Loucy (cell line): ENCODE data around the gene ALG1L2.
"Not testable (repeated sequence)": the region's sequence is repeated elsewhere in the genome, so short reads cannot be mapped to it uniquely, and the experiment has no call there.

ENCODE experiments used
- H2AFZ ChIP-seq: fragments of 200-600 bp; sonication (generic); 2 replicates; pipeline ENCODE4 v1.6.0; 2016; ENCODE audit warnings: antibody characterized with exemption, mild to moderate bottlenecking, low read length, moderate library complexity
- H3F3A ChIP-seq: fragments of 200-600 bp; 2 replicates; pipeline ENCODE4 v1.6.0; 2016; ENCODE audit warnings: antibody characterized with exemption, low read depth, mild to moderate bottlenecking
- H3K27me3 ChIP-seq: fragments of 200-600 bp; sonication (generic); 2 replicates; pipeline ENCODE4 v1.6.1; 2014; ENCODE audit warnings: low read length, mild to moderate bottlenecking; ENCODE audit not compliant: insufficient read depth, poor library complexity, severe bottlenecking
- H3K36me3 ChIP-seq: fragments of 200-600 bp; sonication (generic); 2 replicates; pipeline ENCODE4 v1.6.1; 2016; ENCODE audit warnings: low read length; ENCODE audit not compliant: insufficient read depth
- H3K4me1 ChIP-seq: fragments of 200-600 bp; sonication (generic); 2 replicates; pipeline ENCODE4 v1.5.1; 2014; ENCODE audit warnings: low read length, mild to moderate bottlenecking; ENCODE audit not compliant: insufficient read depth, poor library complexity, severe bottlenecking
- H3K4me2 ChIP-seq: fragments of 200-600 bp; sonication (generic); 2 replicates; pipeline ENCODE4 v1.6.0; 2014; ENCODE audit warnings: antibody characterized with exemption, low read length, low read depth, mild to moderate bottlenecking; ENCODE audit not compliant: poor library complexity, severe bottlenecking
- H3K4me3 ChIP-seq: fragments of 200-600 bp; sonication (generic); 2 replicates; pipeline ENCODE4 v1.5.1; 2014; ENCODE audit warnings: low read length, mild to moderate bottlenecking, mixed read lengths; ENCODE audit not compliant: poor library complexity, severe bottlenecking
- H3K79me2 ChIP-seq: fragments of 200-600 bp; sonication (generic); 2 replicates; pipeline ENCODE4 v1.6.1; 2014; ENCODE audit warnings: low read length; ENCODE audit not compliant: insufficient read depth
- H3K9ac ChIP-seq: fragments of 200-600 bp; sonication (generic); 2 replicates; pipeline ENCODE4 v1.6.0; 2014; ENCODE audit warnings: mild to moderate bottlenecking, low read depth, low read length, moderate library complexity; ENCODE audit not compliant: poor library complexity, severe bottlenecking
- H3K9me2 ChIP-seq: fragments of 200-600 bp; sonication (generic); replicated peaks from 2 replicates; pipeline ENCODE4 v1.6.1; 2016; ENCODE audit warnings: low read depth, low read length, mixed read lengths
- H3K9me3 ChIP-seq: fragments of 200-600 bp; sonication (generic); 2 replicates; pipeline ENCODE4 v1.6.1; 2014; ENCODE audit warnings: mild to moderate bottlenecking, antibody characterized with exemption, low read length, low read depth; ENCODE audit not compliant: insufficient read depth
- H4K20me1 ChIP-seq: fragments of 200-600 bp; sonication (generic); 2 replicates; pipeline ENCODE4 v1.6.0; 2014; ENCODE audit warnings: antibody characterized with exemption, low read length, mild to moderate bottlenecking; ENCODE audit not compliant: insufficient read depth, poor library complexity, severe bottlenecking
- EZH2phosphoT487 ChIP-seq: fragments of 200-600 bp; IDR thresholded peaks from 2 replicates; pipeline ENCODE4 v1.6.1; 2018; ENCODE audit warnings: antibody characterized with exemption, mild to moderate bottlenecking, moderate library complexity, borderline replicate concordance
- TF ChIP-seq, protein P1 (sequence below): fragments of 200-600 bp; sonication (generic); conservative IDR thresholded peaks from 2 replicates; pipeline ENCODE4 v1.5.1; 2014; ENCODE audit warnings: mild to moderate bottlenecking, antibody characterized with exemption, low read length

Gene ALG1L2

DNA sequence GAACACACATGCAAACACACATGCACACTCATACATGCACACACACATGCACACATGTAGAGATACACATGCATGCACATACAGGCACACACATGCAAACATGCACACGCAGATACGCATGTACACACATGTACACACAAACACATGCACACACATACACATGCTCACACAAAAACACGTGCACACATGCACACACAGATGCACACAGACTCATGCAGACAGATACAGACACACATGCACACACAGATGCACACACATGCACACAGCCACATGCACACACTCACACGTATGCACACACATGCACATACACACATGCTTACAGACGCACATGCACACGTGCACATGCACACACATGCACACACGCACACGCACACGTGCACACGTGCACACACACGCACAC, 37.3 kb upstream of the ALG1L2 start:
- H3K4me2 ChIP-seq: no peak overlapping the region

DNA sequence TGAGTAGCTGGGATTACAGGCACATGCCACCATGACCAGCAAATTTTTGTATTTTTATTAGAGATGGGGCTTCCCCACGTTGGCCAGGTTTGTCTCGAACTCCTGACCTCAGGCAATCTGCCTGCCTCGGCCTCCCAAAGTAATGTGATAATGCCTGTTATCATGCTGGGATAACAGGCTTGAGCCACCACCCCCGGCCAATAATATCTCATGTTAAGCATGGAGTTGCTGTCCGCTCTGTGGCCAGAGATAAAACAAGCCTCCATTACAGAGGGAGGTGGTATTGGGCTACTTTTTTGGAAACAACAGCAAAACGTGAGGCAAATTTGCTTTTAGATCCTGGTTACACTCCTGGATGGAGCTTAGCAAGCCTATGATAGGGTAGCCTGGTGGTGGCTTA, 32.9 kb upstream of the ALG1L2 start:
- Histone ChIP-seq H3K4me2 (no peak overlapping the region), H3K4me1 (no peaks in the 10 kb centered on the region), H4K20me1 (no peaks in the 10 kb centered on the region), H2AFZ (no peak overlapping the region), H3K79me2 (no peaks in the 10 kb centered on the region), H3F3A (no peaks in the 10 kb centered on the region), H3K9me2 (no peaks in the 10 kb centered on the region), H3K4me3 (no peak overlapping the region), H3K9me3 (no peaks in the 10 kb centered on the region), H3K9ac (no peak overlapping the region), H3K36me3 (no peaks in the 10 kb centered on the region), H3K27me3 (no peaks in the 10 kb centered on the region)
- TF ChIP-seq, protein P1, sequence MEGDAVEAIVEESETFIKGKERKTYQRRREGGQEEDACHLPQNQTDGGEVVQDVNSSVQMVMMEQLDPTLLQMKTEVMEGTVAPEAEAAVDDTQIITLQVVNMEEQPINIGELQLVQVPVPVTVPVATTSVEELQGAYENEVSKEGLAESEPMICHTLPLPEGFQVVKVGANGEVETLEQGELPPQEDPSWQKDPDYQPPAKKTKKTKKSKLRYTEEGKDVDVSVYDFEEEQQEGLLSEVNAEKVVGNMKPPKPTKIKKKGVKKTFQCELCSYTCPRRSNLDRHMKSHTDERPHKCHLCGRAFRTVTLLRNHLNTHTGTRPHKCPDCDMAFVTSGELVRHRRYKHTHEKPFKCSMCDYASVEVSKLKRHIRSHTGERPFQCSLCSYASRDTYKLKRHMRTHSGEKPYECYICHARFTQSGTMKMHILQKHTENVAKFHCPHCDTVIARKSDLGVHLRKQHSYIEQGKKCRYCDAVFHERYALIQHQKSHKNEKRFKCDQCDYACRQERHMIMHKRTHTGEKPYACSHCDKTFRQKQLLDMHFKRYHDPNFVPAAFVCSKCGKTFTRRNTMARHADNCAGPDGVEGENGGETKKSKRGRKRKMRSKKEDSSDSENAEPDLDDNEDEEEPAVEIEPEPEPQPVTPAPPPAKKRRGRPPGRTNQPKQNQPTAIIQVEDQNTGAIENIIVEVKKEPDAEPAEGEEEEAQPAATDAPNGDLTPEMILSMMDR: no peak
- no peak for TF ChIP-seq EZH2phosphoT487

More for the DNA sequence above, 37.3 kb upstream of the ALG1L2 start:
- H3K4me1 ChIP-seq: no peaks in the 10 kb centered on the region
- no peaks in the 10 kb centered on the region for H3K79me2 ChIP-seq
- no peak overlapping the region for H2AFZ ChIP-seq
- no peaks in the 10 kb centered on the region for H3K36me3 ChIP-seq
- TF ChIP-seq, protein P1: no peak
- no peak for TF ChIP-seq EZH2phosphoT487
- H3K9me3 ChIP-seq: no peaks in the 10 kb centered on the region
- no peaks in the 10 kb centered on the region for H3K9me2 ChIP-seq
- H3K4me3 ChIP-seq: no peak overlapping the region
- no peaks in the 10 kb centered on the region for H3F3A ChIP-seq
- H4K20me1 ChIP-seq: no peaks in the 10 kb centered on the region
- no peaks in the 10 kb centered on the region for H3K27me3 ChIP-seq
- no peak overlapping the region for H3K9ac ChIP-seq

DNA sequence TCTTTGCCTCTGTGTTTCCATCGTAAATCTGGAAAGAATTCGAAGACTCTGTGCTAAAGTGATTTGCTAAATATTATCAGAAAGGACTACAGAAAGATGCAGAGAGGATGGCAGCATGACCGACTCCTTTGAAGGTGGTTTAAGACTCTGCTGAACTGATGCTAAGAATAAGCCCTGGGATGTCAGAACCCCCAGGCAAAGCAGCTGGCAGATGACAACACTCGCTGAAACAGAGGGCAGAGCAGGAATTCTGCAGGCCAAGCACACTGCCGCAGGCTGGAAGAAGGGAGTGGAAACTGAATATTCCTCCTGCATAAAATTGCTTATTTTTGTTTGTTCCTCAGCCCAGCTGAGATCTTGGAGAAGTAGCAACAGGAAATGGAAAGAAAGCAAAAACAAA, 29.3 kb upstream of the ALG1L2 start:
- not testable (repeated sequence) for H3K36me3 ChIP-seq, H3K9me2 ChIP-seq

DNA sequence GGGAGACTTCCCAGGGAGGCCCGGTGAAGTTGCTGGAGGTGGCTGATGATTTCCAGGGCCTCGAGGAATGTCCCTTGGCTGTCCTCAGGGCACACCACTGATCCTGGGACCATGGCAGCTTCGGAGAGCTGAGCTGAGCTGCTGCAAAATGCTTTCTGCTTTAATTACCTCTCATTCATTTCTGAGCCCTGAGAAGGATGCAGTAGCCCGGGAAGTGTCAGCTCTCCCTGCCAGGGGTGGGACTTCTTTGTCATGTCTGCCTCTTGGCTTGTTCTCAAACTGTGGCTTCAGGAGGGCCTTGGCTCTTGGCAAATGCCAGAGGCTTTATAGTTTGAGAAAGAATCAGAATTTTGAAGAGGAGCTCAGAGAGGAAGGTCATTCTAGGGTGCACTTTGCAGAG, 28.7 kb upstream of the ALG1L2 start:
- not testable (repeated sequence) for H3K4me1 ChIP-seq, H3K4me2 ChIP-seq, H3K9me3 ChIP-seq, H3K4me3 ChIP-seq, H3F3A ChIP-seq, H3K9ac ChIP-seq, H4K20me1 ChIP-seq, H3K27me3 ChIP-seq, H3K9me2 ChIP-seq, H3K36me3 ChIP-seq, H3K79me2 ChIP-seq, H2AFZ ChIP-seq

More for the DNA sequence above, 29.3 kb upstream of the ALG1L2 start:
- H3K4me3 ChIP-seq, H3F3A ChIP-seq, H3K9ac ChIP-seq, H3K4me1 ChIP-seq, H3K4me2 ChIP-seq, H3K27me3 ChIP-seq, H4K20me1 ChIP-seq, H3K79me2 ChIP-seq, H3K9me3 ChIP-seq, H2AFZ ChIP-seq: not testable (repeated sequence)

DNA sequence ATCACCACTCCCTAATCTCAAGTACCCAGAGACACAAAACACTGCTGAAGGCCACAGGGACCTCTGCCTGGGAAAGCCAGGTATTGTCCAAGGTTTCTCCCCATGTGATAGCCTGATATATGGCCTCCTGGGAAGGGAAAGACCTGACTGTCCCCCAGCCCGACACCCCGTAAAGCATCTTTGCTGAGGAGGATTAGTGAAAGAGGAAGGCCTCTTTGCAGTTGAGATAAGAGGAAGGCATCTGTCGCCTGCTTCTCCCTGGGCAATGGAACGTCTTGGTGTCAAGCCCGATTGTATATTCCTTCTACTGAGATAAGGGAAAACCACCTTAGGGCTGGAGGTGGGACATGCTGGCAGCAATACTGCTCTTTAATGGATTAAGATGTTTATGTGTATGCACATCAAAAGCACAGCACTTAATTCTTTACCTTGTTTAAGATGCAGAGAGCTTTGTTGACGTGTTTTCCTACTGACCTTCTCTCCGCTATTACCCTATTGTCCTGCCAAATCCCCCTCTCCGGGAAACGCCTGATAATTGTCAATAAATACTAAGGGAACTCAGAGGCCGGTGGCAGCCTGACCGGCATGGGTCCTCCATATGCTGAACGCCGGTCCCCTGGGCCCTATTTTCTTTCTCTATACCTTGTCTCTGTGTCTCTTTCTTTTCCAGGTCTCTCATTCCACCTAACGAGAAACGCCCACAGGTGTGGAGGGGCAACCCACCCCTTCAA, 23.9 kb upstream of the ALG1L2 start:
- not testable (repeated sequence) for H3K27me3 ChIP-seq, H3K4me3 ChIP-seq, H2AFZ ChIP-seq, H3K9me3 ChIP-seq, H3F3A ChIP-seq, H3K4me2 ChIP-seq, H4K20me1 ChIP-seq, H3K9ac ChIP-seq, H3K9me2 ChIP-seq, H3K4me1 ChIP-seq, H3K36me3 ChIP-seq, H3K79me2 ChIP-seq

DNA sequence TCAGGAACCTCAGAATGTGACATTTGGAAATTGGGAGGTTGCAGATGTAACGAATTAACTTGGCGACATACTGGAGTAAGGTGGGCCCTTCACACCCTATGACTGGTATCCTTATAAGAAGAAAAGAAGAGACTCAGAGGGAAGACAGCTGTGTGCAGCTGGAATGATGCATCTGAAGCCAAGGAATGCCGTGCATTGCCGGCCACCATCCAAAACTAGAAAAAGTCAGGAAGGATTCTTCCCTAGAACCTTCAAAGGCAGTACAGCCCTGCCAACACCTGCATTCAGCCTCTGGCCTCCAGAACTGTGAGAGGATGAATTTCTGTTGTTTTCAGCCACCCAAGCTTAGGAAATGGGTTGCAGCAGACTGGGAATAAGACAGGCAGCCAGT, 23.4 kb upstream of the ALG1L2 start:
- H3K4me3 ChIP-seq, H2AFZ ChIP-seq, H3K9ac ChIP-seq, H3K9me3 ChIP-seq, H3K9me2 ChIP-seq, H4K20me1 ChIP-seq, H3K36me3 ChIP-seq, H3K4me1 ChIP-seq, H3K4me2 ChIP-seq, H3F3A ChIP-seq, H3K79me2 ChIP-seq, H3K27me3 ChIP-seq: not testable (repeated sequence)
